Stimulated activated CD4-positive, alpha-beta T cell treated with anti-CD3 and anti-CD28 coated beads, Interleukin-4, amount 100 ng/mL, for 48 hours (primary cell): Measurements from ENCODE around the gene GPR83.
"Not testable (repeated sequence)": the region's sequence is repeated elsewhere in the genome, so short reads cannot be mapped to it uniquely, and the experiment has no call there.

Source experiments
- DNase-seq, 2 donors: peaks; one replicate each; pipeline ENCODE4 v3.0.0-alpha.2; 2020; ENCODE audit warnings: low read depth in 2 of 2

The GPR83 gene

DNA sequence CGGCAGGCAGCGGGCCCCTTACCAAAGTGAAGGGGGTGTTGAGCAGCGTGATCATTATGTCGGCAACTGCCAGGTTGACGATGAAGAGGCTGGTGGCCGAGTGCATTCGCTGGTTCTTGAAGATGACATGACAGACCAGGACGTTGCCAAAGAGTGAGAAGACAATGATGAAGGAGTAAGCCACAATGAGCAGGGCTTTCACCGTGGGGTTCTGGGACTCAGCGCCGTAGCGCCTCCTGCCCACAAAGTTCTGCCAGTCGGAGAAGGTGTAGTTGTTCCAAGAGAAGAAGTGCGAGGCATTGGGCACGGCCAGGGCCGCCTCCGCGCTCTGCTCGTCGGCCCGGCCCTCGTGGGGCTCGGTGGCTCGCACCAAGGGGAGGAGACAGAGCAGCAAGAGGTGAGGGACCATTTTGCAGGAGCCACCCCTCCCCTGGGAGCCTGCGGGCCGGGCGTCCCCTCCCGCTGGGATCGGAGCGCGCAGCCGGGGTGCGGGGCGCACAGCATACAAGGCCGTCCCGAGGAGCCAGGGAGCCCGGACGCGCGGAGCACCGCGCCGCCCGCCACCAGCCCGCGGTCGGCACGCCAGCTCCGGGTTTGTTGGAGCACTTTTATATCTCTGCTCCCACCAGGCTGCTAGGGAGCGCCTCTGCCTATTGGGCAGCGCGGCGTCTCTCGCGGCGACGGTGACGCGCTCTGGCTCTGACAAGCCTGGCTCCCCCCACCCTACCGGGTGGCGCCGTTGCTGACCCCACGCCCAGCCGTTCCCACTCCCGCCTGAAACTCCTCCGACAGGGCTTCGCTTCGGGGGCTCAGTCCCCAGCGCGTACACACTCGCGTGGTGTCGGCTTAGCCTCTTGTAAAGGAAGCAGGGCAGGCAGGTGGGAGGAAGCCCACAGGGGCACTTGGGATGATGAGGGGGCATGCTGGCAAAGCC lies at the start of gene GPR83:
Gene GPR83 (minus strand): TSS at position 581 of the 934 bp plus-strand sequence. CDS start 172 bp downstream, at position 409.
- no peak for DNase-seq

DNA sequence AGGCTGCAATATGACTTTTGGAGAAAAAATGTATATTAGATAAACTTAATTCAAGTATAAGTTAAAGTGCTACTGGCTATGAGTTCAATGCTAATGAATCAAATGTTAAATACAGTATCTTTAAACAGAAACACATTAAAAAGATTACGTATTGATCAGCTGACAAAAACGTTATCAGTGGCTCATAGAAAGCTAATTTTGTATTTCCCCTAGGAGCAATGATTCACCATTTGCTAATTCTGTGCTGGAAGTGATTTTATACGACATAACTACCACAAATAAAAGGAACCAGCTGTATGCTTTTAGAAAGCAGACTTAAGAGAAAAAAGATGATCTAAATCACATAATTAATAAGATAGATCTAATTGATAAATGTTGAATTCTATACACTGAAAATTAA lies 48.8 kb upstream of the GPR83 start:
- no peak for DNase-seq

DNA sequence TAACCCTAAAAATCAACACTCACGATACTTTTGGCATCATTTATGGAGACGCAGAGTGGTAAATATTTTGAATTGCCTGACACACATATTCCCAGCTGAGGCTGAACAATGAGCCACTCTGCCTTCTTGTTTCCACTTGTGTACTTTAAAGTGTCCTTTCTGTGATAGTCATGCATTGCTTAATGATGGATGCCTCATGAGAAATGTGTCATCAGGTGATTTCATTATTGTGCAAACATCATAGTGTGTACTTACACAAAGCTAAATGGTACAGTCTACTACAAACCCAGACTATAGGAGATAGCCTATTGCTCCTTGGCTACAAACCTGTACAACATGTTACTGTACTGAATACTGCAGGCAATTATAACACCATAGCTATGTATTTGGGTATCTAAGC lies 48.2 kb upstream of the GPR83 start:
- no peak for DNase-seq

DNA sequence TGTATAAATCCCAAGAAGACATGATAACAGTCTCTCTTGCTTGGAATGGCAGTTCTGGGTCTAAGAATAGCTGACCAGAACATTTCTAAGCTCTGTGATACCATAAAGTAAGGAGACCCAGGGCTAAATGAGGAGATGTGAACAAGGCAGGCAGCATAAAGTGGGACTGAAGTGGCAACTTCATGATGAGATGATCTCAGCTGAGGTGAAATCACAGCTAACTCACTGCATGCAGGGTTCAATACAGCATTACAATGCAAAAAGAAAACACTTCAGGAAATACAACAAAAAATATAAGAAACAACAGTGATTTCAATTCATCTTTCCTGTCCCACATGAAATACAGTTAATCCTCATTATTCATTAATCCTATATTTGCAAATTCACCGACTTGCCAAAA lies 47.8 kb upstream of the GPR83 start:
- no peak for DNase-seq

DNA sequence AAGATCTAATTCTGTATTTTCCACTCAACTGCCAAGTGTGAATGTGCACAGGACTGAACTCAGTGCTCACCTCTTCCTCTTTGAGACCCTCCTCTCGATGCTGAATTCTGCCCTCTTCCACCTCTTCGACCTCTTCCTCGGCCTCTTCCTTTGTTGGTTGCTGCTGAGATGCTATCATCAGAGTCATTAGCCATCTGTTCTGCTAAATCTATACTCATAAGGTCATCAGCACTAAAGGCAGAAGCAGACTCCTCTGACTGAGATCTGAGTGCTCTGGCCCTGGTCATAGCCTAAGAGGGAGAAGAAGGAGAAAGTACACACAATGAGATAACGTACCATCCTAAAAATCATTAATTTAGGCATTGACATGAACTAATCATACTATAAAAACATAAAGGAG lies 45.9 kb upstream of the GPR83 start:
- DNase-seq = no peak

DNA sequence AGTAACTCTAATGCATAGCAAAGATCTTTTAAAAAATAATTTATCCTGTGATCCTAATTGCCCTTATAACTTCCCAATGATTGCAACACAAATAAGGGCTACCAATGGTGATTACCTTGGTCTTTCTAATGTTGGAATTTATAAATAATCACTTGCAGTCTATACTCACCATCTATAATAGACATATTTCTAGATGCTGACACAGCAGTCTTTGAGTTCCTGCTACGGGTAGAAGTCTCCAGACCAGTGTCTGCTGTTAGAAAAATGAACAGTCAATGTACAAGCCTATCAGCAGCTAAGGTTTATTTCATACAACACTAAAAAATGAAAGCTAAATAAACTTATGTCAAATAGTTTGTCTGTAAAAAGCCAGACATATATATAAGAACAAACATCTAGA lies 44.4 kb upstream of the GPR83 start:
- DNase-seq = no peak

DNA sequence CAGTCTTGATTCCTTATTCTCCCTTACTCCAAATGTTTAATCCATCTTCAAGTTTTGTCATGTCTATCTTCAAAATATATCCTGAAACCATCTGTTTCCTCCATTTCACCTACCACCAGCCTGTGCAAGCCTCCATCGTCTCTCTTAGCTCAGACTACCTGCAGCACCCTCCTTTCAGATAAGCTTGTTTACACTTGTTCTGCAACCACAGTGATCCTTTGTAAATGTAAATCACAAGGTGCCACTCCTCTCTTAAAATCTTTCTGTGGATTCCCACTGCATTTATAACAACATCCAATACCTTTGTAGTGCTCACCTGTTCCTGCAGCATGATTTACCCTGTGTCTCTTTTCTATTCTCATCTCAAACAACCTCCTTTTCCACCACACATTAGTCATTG lies 31.8 kb upstream of the GPR83 start:
- DNase-seq = no peak

DNA sequence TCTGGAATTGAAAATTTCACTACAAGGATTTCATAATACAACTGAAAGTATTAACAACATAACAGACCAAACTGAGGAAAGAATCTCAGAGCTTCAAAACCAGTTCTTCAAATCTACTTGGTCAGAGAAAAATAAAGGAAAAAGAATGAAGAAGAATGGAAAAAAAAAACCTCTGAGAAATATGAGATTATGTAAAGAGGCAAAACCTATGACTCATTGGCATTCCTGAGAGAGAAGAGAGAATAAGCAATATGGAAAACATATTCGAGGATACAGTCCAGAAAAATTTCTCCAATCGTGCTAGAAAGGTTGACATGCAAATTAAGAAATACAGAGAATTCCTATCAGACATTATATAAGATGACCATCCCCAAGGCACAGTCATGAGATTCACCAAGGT lies 23.4 kb upstream of the GPR83 start:
- DNase-seq = no peak

DNA sequence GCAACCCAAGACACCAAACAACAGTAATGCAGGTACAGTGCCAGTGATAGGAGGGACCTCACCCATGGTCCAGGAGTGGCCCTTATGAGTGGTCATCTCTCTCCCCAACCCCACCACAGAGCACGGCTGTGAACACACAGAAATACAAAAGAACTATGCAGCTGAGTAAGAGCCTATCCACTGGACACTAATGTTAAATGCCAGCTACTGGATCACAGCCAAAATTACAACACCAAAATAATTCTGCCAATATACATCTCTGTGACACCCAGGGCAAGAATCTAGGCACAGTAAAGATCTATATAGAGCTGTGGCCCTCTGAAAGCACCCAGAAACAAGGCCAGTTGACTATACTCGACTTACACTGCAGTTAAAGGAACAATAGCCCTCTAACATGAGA lies 22.8 kb upstream of the GPR83 start:
- DNase-seq = no peak

DNA sequence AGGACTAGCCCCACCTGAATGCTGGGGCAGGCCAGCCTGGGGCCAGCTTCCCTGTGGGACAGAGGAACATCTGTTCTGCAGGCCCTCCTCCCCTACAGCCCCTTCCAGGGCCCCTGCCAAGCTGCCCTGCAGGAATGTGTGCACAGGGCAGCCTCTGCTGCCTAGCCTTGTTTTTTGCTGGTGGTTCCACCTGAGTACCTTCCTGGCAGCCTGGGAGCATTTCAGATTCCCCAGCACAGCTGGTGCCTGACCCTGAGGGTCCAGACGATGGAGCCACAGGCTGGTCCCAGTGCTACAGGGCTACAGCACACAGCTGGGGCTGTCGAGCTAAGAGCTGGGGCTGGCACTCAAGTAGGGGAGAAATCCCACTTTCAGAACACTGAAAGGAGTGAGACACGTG lies 22.3 kb upstream of the GPR83 start:
- DNase-seq = no peak

DNA sequence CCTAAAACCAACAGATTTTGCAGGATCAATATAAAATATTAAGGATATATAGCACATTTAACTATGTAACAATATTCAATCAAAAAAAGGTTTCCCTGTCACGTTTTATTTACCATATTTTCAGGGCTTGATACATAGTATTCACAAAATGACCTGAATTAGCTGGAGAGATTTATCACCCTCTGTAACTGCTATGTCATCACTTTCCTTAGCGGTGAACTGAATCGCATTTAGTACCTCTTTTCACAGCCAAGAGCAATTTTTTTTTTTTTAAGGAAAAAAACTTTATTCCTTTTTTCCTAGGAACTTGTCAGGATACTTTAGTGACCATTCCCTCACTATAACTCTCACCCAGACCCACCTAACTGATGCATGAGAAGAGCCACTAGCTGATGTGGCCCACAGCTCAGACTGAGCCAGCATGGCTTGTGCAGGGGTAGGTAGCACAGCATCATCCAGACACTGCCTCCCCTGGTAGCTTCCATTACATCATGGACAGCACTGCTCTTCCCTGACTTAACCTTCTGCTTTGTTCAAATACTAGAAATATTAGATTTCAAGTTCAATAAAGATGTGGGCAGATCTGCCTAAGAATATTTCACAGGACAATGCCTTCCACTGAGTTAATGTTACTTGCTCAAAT lies 17.0 kb upstream of the GPR83 start:
- no peak for DNase-seq

DNA sequence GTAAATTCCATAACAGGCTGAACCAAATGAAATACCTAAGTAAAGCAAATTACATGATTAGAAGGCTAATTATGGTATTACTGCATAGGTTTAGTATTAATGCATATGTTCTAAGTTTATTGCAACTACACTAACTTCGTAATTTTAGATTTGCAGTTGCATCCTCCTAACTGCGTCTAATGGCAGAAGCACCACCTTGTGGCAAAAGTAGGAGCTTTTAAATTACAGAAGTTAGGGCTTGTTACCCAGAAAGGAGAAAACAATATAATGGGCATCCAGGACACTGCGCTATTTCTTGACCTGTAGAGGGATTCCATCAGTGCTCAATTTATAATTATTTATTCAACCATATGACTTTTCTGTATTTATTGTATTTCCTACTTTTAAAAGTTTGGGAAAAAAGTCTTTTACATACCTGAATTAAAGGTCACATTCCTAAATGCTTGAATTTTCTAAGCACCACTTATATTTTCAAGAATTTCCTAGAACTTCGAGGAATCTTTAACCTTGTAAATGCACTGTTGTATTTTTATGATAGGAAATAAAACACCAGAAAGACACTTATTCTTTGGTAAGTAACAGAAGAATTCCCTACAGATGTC lies 16.3 kb upstream of the GPR83 start:
- no peak for DNase-seq

DNA sequence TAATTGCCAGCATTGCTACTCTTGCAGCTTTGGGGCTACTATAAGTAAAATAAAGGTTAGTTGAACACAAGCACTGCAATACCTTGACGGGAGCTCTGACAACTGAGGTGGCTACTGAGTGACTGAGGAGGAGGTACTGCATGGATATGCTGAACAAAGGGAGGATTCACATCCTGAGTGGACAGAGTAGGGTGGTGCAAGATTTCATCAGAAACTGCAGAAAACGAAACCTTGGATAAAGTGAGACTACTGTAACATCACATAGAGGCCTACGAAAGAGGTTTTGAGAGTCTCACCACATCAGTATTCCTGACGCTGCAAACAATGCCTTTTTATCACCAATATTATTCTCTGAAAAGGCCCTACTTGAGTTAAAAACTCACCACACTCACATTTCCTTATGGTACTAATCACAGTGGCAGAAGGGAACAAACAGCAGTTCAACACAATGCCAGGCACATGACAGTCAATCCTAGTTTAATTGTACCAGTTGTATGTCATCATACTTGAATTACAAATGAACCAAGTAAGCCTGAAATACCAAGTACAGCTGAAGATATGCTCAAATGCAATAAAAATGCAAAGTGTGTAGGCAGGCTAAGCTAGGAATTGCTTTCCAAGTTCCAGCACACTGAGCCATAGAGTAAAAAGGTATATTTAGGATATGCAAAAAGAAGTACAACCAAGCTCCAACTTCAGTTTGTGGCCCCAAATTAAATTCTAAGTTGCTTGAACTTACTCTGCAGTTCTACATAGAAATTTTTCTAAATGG lies 4.0 kb upstream of the GPR83 start:
- DNase-seq = no peak

DNA sequence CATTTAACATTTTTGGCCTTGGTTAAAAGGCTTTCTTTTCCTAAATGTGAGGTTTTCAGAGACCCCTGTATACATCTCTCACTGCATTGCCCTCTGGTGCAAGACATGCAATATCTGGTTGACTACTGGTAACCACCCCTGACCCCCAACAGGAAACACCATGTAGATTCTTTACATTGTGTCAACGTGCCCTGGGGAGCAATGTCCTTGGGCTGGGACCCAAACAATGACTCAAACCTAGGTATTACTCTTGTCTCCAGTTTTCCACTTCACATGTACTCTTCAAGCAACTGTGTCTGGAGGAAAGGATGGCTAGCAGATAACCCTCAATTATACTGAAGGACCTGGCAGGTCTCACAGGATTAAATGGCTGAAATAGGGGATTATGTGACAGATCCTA lies 1.1 kb upstream of the GPR83 start:
- DNase-seq = no peak

DNA sequence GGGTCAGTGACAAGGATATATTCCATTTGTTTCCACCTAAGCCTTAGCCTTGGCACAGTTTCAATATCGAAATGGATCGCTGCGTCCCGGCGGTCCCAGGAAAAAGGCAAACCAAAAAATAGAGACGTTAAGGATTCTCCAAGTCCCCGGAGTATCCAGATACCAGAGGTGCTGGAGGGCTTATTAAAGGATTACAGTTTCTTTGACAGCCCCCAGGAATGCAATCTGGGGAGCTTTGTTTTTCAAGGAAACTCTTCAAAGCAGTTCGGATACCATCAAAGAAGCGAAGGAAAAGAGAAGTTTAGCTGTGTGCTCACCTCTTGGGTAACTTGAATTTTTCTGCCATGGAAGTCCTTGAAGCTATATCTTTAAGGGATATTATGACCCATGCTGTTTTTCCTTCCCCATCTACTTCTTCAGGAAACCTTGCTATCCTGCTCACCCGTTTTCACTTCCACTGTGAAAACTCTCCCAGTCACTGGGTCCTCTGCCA lies 600 bp upstream of the GPR83 start:
- no peak for DNase-seq

DNA sequence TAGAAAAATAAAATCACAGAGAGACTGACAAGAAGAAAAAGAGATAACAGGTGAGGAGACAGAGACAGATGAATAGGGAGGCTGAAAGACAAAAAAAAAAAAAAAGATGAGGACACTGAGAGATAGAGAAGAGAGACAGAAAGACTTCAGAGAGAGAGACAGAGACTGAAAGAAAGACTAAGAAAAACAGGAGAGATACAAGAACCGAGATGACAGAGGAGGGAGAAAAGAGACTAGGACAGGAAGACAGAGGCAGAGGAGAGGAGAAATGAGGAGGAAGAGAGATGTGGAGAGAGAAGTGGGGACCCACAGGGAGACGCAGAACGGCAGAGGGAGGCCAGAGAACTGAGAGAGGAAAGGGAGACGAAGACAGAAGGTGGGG lies 771 bp downstream of the GPR83 start:
- no peak for DNase-seq

DNA sequence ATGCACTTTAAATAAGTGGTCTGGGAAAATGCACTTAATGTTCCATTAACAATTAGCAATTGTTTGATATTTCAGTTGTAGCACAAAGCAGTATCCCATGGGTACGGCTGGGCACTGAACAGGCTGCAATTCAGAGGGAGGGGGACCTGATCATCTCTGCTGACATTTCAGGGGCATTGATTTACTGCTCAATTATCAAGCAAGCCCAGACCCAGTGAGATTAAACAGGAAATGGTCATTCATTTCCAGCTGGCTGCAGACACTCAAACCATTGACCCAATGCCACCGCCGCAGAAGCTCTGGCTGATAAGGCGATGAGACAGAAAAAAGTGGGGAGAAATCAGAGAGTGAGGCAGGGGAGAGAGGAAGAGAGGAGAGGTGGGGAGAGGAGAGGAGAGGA lies 1.2 kb downstream of the GPR83 start:
- no peak for DNase-seq

DNA sequence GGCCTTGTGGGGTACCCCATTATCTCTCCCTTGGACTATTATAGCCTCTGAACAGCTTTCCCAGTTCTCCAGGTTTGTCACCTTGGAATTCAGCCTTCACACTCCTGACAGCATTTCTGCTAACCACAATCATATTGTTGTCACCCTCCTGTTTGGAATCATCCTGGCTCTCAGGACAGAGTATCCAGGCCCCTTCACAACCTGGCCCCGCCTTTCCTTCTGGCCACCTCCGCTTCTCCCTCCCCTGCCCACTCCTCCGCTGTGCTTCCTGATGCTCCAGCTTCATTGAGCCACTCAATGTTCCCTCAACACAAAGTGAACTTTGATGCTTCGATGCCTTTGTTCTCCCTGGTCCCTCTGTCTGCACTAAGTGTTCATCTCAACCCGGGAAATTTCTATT lies 3.1 kb downstream of the GPR83 start:
- DNase-seq = no peak

DNA sequence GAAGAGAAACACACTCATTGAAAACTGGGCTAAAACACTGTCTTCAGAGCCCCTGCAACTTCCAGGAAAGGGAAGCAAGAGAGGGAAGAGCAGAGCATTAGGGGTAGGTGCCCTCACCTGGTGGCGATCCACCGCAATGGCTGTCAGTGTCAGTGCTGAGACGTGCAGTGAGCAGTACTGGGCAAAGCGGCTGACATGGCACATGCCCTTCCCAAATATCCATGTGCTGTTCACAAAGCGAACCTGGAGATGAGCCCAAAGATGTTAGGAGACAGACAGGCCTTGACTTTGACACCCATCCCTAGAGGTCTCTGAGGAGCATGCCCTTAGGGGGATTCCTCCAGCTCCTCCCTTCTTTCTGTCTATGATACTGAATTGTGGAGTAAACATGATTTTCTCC lies 4.9 kb downstream of the GPR83 start:
- no peak for DNase-seq

DNA sequence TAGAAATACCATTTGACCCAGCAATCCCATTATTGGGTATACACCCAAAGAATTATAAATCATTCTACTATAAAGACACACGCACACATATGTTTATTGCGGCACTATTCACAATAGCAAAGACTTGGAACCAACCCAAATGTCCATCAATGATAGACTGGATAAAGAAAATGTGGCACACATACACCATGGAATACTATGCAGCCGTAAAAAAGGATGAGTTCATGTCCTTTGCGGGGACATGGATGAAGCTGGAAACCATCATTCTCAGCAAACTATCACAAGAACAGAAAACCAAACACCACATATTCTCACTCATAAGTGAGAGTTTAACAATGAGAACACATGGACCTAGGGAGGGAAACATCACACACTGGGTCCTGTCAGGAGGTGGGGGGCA lies 9.3 kb downstream of the GPR83 start:
- not testable (repeated sequence) for DNase-seq

DNA sequence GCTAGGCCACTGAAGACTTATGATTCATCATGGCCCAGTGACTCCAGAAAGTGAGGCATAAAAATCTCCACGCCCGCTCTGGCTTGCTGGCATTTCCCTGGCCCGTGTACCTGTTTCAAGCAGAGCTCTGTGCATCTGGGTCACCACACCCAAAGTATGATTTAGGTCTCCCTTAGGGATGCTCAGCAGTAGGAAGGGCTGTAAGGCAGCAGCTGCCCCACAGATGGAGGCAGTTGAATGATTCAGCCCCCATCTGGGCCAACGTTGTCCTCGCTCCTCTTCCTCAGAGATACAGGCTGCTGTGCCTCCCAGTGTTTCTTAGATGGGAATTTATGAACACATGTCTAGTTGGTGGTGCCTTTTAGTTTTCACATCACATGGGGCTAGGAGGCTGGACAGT lies 21.6 kb downstream of the GPR83 start:
- DNase-seq = no peak

DNA sequence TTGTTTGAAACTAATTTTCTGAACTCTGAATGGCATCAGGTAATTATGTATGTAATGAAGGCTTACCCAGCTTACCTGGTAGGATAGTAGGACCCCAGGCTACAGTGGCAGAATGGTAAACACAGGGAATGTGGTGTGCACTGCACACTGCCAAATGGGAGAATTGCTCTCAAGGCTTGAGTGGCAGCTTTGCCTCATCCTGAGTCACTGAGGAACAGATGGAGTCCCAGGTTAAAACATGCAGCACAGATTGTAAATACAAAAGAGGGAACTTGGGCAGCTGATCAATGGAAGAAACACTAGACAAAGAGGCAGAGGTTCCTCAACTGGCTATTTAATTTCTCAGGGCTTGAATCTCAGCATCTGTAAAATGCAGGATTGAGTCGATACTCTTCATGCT lies 24.4 kb downstream of the GPR83 start:
- no peak for DNase-seq
